GM10847 (cell line): ENCODE results near the gene ZSCAN10.

ENCODE experiments used
- POLR2A ChIP-seq: IDR thresholded peaks from 2 replicates; pipeline ENCODE4 v1.6.1; 2011; ENCODE audit not compliant: insufficient read length; ENCODE audit errors: extremely low read depth

Gene ZSCAN10

GRCh38 chr16:3044708-3045107, 54.4 kb downstream of the ZSCAN10 start:
- no peak for TF ChIP-seq POLR2A

GRCh38 chr16:3042376-3042775, 56.7 kb downstream of the ZSCAN10 start:
- no peak for TF ChIP-seq POLR2A

GRCh38 chr16:3038896-3039295, 60.2 kb downstream of the ZSCAN10 start:
- TF ChIP-seq POLR2A: no peak
